NCI-H1105 treated with DMSO at 0.1 percent for 48 hours (cell line): ENCODE measurements around the gene TNFSF4.
"Not testable (repeated sequence)": the region's sequence is repeated elsewhere in the genome, so short reads cannot be mapped to it uniquely, and the experiment has no call there.

ENCODE experiments used
- DNase-seq: peaks from one replicate; lab custom pipeline; 2025; lab: John Stamatoyannopoulos, UW

The TNFSF4 gene

GRCh38 chr1:173164178-173164577, 43.0 kb downstream of the TNFSF4 start:
- no peak for DNase-seq

GRCh38 chr1:173163222-173163621, 43.9 kb downstream of the TNFSF4 start:
- no peak for DNase-seq

- DNase-seq: no peak
These were observed 44.5 kb downstream of the TNFSF4 start for GRCh38 chr1:173162601-173163000.

GRCh38 chr1:173161510-173162221, 45.5 kb downstream of the TNFSF4 start:
- no peak for DNase-seq

- not testable (repeated sequence) for DNase-seq
These were observed 53.2 kb downstream of the TNFSF4 start for GRCh38 chr1:173153964-173154363.

- no peak for DNase-seq
These were observed 53.6 kb downstream of the TNFSF4 start for GRCh38 chr1:173153503-173153902.

GRCh38 chr1:173152598-173152997, 54.5 kb downstream of the TNFSF4 start:
- no peak for DNase-seq

- DNase-seq: no peak
These were observed 56.3 kb downstream of the TNFSF4 start for GRCh38 chr1:173150795-173151194.

GRCh38 chr1:173149887-173150286, 57.2 kb downstream of the TNFSF4 start:
- DNase-seq: no peak

- DNase-seq: no peak
These were observed 58.2 kb downstream of the TNFSF4 start for GRCh38 chr1:173148971-173149370.

GRCh38 chr1:173148545-173148944, 58.6 kb downstream of the TNFSF4 start:
- DNase-seq: no peak

GRCh38 chr1:173140733-173141132, 66.4 kb downstream of the TNFSF4 start:
- DNase-seq: no peak

GRCh38 chr1:173139706-173140105, 67.4 kb downstream of the TNFSF4 start:
- no peak for DNase-seq

GRCh38 chr1:173137107-173137706, 69.9 kb downstream of the TNFSF4 start:
- DNase-seq: no peak

- DNase-seq: no peak
These were observed 72.3 kb downstream of the TNFSF4 start for GRCh38 chr1:173134800-173135199.

GRCh38 chr1:173134029-173134428, 73.1 kb downstream of the TNFSF4 start:
- DNase-seq: no peak
